Non-pigmented ciliary epithelial cell (primary cell): ENCODE results near the gene STYXL2.

Source experiments
- DNase-seq: peaks from one replicate; pipeline ENCODE4 v3.0.0-alpha.2; 2010; ENCODE audit warnings: low read depth

STYXL2 gene

GRCh38 chr1:167093846-167094516, at the start of gene STYXL2:
TSS of gene STYXL2 (plus strand) at chr1:167094075. CDS start at chr1:167094850, 775 bp downstream.
- DNase-seq, result no peak

GRCh38 chr1:167051907-167052306, 42.0 kb upstream of the STYXL2 start:
- no peak for DNase-seq

- no peak for DNase-seq
These were observed 41.5 kb upstream of the STYXL2 start for GRCh38 chr1:167052389-167052788.

GRCh38 chr1:167054531-167054930, 39.3 kb upstream of the STYXL2 start:
- no peak for DNase-seq

GRCh38 chr1:167054946-167055630, 38.8 kb upstream of the STYXL2 start:
- no peak for DNase-seq

- no peak for DNase-seq
These were observed 37.2 kb upstream of the STYXL2 start for GRCh38 chr1:167056529-167057231.

- DNase-seq, result no peak
These were observed 36.6 kb upstream of the STYXL2 start for GRCh38 chr1:167057241-167057688.

GRCh38 chr1:167059045-167059808, 34.6 kb upstream of the STYXL2 start:
- no peak for DNase-seq

- no peak for DNase-seq
These were observed 34.1 kb upstream of the STYXL2 start for GRCh38 chr1:167059809-167060107.

- no peak for DNase-seq
These were observed 33.5 kb upstream of the STYXL2 start for GRCh38 chr1:167060141-167061072.

GRCh38 chr1:167061073-167061464, 32.8 kb upstream of the STYXL2 start:
- no peak for DNase-seq

- DNase-seq, result no peak
These were observed 29.3 kb upstream of the STYXL2 start for GRCh38 chr1:167064621-167065020.

GRCh38 chr1:167065471-167065870, 28.4 kb upstream of the STYXL2 start:
- no peak for DNase-seq

GRCh38 chr1:167066333-167067122, 27.3 kb upstream of the STYXL2 start:
- no peak for DNase-seq

GRCh38 chr1:167067904-167068303, 26.0 kb upstream of the STYXL2 start:
- no peak for DNase-seq

- no peak for DNase-seq
These were observed 25.1 kb upstream of the STYXL2 start for GRCh38 chr1:167068761-167069160.

GRCh38 chr1:167071286-167071685, 22.6 kb upstream of the STYXL2 start:
- no peak for DNase-seq

- DNase-seq, result no peak
These were observed 17.7 kb upstream of the STYXL2 start for GRCh38 chr1:167076136-167076710.

- no peak for DNase-seq
These were observed 16.6 kb upstream of the STYXL2 start for GRCh38 chr1:167077128-167077867.

GRCh38 chr1:167077868-167078210, 16.0 kb upstream of the STYXL2 start:
- DNase-seq, result no peak
